GM12891 (cell line): ENCODE measurements around the gene POLR2H.

Experiments used
- POLR2A ChIP-seq: IDR thresholded peaks from 2 replicates; pipeline ENCODE4 v1.6.1; 2011; ENCODE audit warnings: low read depth, low read length, control low read depth
- POLR2AphosphoS5 ChIP-seq: IDR thresholded peaks from 2 replicates; pipeline ENCODE4 v1.6.1; 2011; ENCODE audit warnings: low read depth, low read length, control low read depth
- SPI1 ChIP-seq: IDR thresholded peaks from 2 replicates; pipeline ENCODE4 v1.6.1; 2011; ENCODE audit warnings: low read depth, low read length, control low read depth
- TAF1 ChIP-seq: IDR thresholded peaks from 2 replicates; pipeline ENCODE4 v1.6.1; 2011; ENCODE audit warnings: low read depth, low read length, control low read depth

GRCh38 chr3:184368586-184369183 is 7.2 kb downstream of the POLR2H start:
- TF ChIP-seq TAF1 (no peak), POLR2A (no peak), POLR2AphosphoS5 (no peak), SPI1 (no peak)
